ENCODE measurements around the gene C22orf42.

DNA sequence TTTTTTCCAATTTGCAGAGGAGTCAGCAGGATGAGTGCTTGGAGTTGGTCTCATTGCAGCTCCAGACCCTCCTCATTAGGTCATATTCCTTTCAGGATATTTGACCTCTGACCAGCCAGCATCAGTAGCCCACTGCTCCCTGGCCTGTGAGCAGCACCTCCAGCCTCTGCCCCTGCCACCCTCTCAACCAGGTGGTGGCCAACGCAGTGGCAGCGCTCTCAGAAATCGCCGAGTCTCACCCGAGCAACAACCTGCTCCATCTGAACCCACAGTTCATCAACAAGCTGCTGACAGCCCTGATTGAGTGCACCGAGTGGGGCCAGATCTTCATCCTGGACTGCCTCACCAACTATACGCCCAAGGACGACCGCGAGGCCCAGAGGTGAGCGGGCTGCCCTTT lies 27.0 kb downstream of the C22orf42 start:
- no peak for TF ChIP-seq RAD21 (conservative IDR thresholded peaks at IDR 0.05 in 1 of 2, IDR thresholded peaks at IDR 0.05 in 1 of 2)
- no peak for TF ChIP-seq CTCF (IDR thresholded peaks at IDR 0.05)
- no peak for TF ChIP-seq BHLHE40 (IDR thresholded peaks at IDR 0.05; ENCODE audit: low read depth, low read length)
- no peak for TF ChIP-seq POLR2A (IDR thresholded peaks at IDR 0.05; ENCODE audit: low read length)
- no peak for TF ChIP-seq ZC3H11A (IDR thresholded peaks at IDR 0.05)
- no peak for TF ChIP-seq SMC3 (IDR thresholded peaks at IDR 0.05)
- TF ChIP-seq NR3C1 (IDR thresholded peaks at IDR 0.05): no peak
- TF ChIP-seq ZFP36 (IDR thresholded peaks at IDR 0.05; ENCODE audit: borderline replicate concordance, partially characterized antibody): no peak
- no peak for TF ChIP-seq CEBPB (IDR thresholded peaks at IDR 0.05)
- TF ChIP-seq SREBF2 (IDR thresholded peaks at IDR 0.05): no peak
- no peak for TF ChIP-seq RNF2 (IDR thresholded peaks at IDR 0.05; ENCODE audit: borderline replicate concordance, low read depth)
- no peak for TF ChIP-seq MAZ (IDR thresholded peaks at IDR 0.05; ENCODE audit: borderline replicate concordance, low read depth, low read length)
- TF ChIP-seq EP300 (IDR thresholded peaks at IDR 0.05): no peak
- TF ChIP-seq HOXA7 (CRISPR knock-in tag; IDR thresholded peaks at IDR 0.05): no peak
